Hepatocyte (in vitro differentiated cells): ENCODE data around the gene LCP1.

Experiments
- CTCF ChIP-seq: fragments of 200-600 bp; sonication (generic); IDR thresholded peaks from 2 replicates; pipeline ENCODE4 v1.5.1; 2016; ENCODE audit warnings: antibody characterized with exemption, mild to moderate bottlenecking; ENCODE audit not compliant: poor library complexity
- EZH2 ChIP-seq: fragments of 200-600 bp; sonication (generic); IDR thresholded peaks from 2 replicates; pipeline ENCODE4 v1.6.1; 2016; ENCODE audit warnings: antibody characterized with exemption, mild to moderate bottlenecking, borderline replicate concordance
- EZH2phosphoT487 ChIP-seq: fragments of 200-600 bp; sonication (generic); IDR thresholded peaks from one replicate; pipeline ENCODE4 v1.6.1; 2018; ENCODE audit warnings: antibody characterized with exemption, mild to moderate bottlenecking, low read depth, moderate library complexity; ENCODE audit not compliant: unreplicated experiment, severe bottlenecking

GRCh38 chr13:46168783-46169182 is 13.2 kb downstream of the LCP1 start:
- TF ChIP-seq CTCF (no peak), EZH2phosphoT487 (no peak), EZH2 (no peak)
